Measurements from ENCODE around the gene MTMR11. TPM values are rescaled to one million over a fixed set of nuclear protein-coding genes. Genes with fewer than 3 reads are reported as not detected.

MTMR11 gene
- total and polyA plus RNA-seq, 2 of the 13 experiments (the other 11 are each of a cell fraction or from before 2014, with no cell fraction given): 0.49 to 2.8 TPM

DNA sequence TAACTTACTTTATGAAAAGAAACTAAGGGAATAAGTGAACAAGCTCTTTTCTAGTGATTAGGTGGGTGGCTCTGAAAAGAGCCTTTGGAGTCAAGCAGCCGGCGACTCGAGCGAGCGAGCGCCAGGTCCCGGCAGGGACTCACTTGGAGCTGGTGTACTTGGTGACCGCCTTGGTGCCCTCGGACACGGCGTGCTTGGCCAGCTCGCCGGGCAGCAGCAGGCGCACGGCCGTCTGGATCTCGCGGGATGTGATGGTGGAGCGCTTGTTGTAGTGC is 50.6 kb downstream of the MTMR11 start (continued):
- TF ChIP-seq, protein P1, sequence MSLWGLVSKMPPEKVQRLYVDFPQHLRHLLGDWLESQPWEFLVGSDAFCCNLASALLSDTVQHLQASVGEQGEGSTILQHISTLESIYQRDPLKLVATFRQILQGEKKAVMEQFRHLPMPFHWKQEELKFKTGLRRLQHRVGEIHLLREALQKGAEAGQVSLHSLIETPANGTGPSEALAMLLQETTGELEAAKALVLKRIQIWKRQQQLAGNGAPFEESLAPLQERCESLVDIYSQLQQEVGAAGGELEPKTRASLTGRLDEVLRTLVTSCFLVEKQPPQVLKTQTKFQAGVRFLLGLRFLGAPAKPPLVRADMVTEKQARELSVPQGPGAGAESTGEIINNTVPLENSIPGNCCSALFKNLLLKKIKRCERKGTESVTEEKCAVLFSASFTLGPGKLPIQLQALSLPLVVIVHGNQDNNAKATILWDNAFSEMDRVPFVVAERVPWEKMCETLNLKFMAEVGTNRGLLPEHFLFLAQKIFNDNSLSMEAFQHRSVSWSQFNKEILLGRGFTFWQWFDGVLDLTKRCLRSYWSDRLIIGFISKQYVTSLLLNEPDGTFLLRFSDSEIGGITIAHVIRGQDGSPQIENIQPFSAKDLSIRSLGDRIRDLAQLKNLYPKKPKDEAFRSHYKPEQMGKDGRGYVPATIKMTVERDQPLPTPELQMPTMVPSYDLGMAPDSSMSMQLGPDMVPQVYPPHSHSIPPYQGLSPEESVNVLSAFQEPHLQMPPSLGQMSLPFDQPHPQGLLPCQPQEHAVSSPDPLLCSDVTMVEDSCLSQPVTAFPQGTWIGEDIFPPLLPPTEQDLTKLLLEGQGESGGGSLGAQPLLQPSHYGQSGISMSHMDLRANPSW (CRISPR knock-in tag; IDR thresholded peaks at IDR 0.05; ENCODE audit: borderline replicate concordance): 0 out of 2 replicates have a peak, but pooled peaks have one; percentile 43
- TF ChIP-seq ZNF703 (CRISPR knock-in tag; IDR thresholded peaks at IDR 0.05; ENCODE audit: borderline replicate concordance): peak; percentile 48; the same call in 1 of the 2 replicates
- TF ChIP-seq, protein P2, sequence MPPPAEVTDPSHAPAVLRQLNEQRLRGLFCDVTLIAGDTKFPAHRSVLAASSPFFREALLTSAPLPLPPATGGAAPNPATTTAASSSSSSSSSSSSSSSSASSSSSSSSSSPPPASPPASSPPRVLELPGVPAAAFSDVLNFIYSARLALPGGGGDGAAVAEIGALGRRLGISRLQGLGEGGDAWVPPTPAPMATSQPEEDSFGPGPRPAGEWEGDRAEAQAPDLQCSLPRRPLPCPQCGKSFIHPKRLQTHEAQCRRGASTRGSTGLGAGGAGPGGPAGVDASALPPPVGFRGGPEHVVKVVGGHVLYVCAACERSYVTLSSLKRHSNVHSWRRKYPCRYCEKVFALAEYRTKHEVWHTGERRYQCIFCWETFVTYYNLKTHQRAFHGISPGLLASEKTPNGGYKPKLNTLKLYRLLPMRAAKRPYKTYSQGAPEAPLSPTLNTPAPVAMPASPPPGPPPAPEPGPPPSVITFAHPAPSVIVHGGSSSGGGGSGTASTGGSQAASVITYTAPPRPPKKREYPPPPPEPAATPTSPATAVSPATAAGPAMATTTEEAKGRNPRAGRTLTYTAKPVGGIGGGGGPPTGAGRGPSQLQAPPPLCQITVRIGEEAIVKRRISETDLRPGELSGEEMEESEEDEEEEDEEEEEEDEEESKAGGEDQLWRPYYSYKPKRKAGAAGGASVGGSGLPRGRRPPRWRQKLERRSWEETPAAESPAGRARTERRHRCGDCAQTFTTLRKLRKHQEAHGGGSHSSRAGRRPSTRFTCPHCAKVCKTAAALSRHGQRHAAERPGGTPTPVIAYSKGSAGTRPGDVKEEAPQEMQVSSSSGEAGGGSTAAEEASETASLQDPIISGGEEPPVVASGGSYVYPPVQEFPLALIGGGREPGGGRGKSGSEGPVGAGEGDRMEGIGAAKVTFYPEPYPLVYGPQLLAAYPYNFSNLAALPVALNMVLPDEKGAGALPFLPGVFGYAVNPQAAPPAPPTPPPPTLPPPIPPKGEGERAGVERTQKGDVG (CRISPR knock-in tag; IDR thresholded peaks at IDR 0.05; ENCODE audit: borderline replicate concordance): 0 out of 2 replicates have a peak, but pooled peaks have one; percentile 61
- 0 out of 2 replicates have a peak, but pooled peaks have one; percentile 28 for TF ChIP-seq MYC (CRISPR knock-in tag; IDR thresholded peaks at IDR 0.05; ENCODE audit: borderline replicate concordance)
- TF ChIP-seq, protein P3, sequence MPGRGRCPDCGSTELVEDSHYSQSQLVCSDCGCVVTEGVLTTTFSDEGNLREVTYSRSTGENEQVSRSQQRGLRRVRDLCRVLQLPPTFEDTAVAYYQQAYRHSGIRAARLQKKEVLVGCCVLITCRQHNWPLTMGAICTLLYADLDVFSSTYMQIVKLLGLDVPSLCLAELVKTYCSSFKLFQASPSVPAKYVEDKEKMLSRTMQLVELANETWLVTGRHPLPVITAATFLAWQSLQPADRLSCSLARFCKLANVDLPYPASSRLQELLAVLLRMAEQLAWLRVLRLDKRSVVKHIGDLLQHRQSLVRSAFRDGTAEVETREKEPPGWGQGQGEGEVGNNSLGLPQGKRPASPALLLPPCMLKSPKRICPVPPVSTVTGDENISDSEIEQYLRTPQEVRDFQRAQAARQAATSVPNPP (CRISPR knock-in tag; IDR thresholded peaks at IDR 0.05): 0 out of 2 replicates have a peak, but pooled peaks have one; percentile 40
- 0 out of 2 replicates have a peak, but pooled peaks have one; percentile 6 for TF ChIP-seq GATAD1 (CRISPR knock-in tag; IDR thresholded peaks at IDR 0.05)
- TF ChIP-seq GABPB1 (CRISPR knock-in tag; IDR thresholded peaks at IDR 0.05): peak; percentile 25; the same call in 1 of the 2 replicates
- 0 out of 2 replicates have a peak, but pooled peaks have one; percentile 7 for TF ChIP-seq TSC22D2 (CRISPR knock-in tag; IDR thresholded peaks at IDR 0.05; ENCODE audit: borderline replicate concordance)
- TF ChIP-seq, protein P4, sequence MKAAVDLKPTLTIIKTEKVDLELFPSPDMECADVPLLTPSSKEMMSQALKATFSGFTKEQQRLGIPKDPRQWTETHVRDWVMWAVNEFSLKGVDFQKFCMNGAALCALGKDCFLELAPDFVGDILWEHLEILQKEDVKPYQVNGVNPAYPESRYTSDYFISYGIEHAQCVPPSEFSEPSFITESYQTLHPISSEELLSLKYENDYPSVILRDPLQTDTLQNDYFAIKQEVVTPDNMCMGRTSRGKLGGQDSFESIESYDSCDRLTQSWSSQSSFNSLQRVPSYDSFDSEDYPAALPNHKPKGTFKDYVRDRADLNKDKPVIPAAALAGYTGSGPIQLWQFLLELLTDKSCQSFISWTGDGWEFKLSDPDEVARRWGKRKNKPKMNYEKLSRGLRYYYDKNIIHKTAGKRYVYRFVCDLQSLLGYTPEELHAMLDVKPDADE (CRISPR knock-in tag; IDR thresholded peaks at IDR 0.05): 0 out of 2 replicates have a peak, but pooled peaks have one; percentile 60
- TF ChIP-seq EED (CRISPR knock-in tag; IDR thresholded peaks at IDR 0.05): 0 out of 2 replicates have a peak, but pooled peaks have one; percentile 50
- TF ChIP-seq, protein P5, sequence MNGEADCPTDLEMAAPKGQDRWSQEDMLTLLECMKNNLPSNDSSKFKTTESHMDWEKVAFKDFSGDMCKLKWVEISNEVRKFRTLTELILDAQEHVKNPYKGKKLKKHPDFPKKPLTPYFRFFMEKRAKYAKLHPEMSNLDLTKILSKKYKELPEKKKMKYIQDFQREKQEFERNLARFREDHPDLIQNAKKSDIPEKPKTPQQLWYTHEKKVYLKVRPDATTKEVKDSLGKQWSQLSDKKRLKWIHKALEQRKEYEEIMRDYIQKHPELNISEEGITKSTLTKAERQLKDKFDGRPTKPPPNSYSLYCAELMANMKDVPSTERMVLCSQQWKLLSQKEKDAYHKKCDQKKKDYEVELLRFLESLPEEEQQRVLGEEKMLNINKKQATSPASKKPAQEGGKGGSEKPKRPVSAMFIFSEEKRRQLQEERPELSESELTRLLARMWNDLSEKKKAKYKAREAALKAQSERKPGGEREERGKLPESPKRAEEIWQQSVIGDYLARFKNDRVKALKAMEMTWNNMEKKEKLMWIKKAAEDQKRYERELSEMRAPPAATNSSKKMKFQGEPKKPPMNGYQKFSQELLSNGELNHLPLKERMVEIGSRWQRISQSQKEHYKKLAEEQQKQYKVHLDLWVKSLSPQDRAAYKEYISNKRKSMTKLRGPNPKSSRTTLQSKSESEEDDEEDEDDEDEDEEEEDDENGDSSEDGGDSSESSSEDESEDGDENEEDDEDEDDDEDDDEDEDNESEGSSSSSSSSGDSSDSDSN (CRISPR knock-in tag; IDR thresholded peaks at IDR 0.05): peak; percentile 39; the same call in 1 of the 2 replicates
- peak; percentile 31; the same call in 1 of the 2 replicates for TF ChIP-seq RXRA (CRISPR knock-in tag; IDR thresholded peaks at IDR 0.05)
- 0 out of 2 replicates have a peak, but pooled peaks have one; percentile 4 for TF ChIP-seq RFXAP (CRISPR knock-in tag; IDR thresholded peaks at IDR 0.05; ENCODE audit: borderline replicate concordance)
- peak; percentile 69 for TF ChIP-seq POLR2AphosphoS5 (IDR thresholded peaks at IDR 0.05; ENCODE audit: low read depth, low read length)
- TF ChIP-seq MTF1 (CRISPR knock-in tag; IDR thresholded peaks at IDR 0.05): 0 out of 2 replicates have a peak, but pooled peaks have one; percentile 3
- TF ChIP-seq HNRNPLL (IDR thresholded peaks at IDR 0.05; ENCODE audit: low read depth, low read length, poor library complexity, severe bottlenecking): peak; percentile 59
- TF ChIP-seq YEATS4 (CRISPR knock-in tag; IDR thresholded peaks at IDR 0.05; ENCODE audit: borderline replicate concordance): peak; percentile 48
- peak; percentile 46; the same call in 1 of the 2 replicates for TF ChIP-seq NFKB2 (CRISPR knock-in tag; IDR thresholded peaks at IDR 0.05; ENCODE audit: borderline replicate concordance)
